DOHH2 (cell line): ENCODE data around the gene TIMP3.

Experiments used
- H3F3A ChIP-seq: fragments of 200-600 bp; sonication (generic), shearing (Covaris generic); 2 replicates; pipeline ENCODE4 v1.6.0; 2016; ENCODE audit warnings: antibody characterized with exemption, mild to moderate bottlenecking; ENCODE audit not compliant: control insufficient read depth, insufficient read depth
- H3K27ac ChIP-seq: fragments of 200-600 bp; sonication (generic); 2 replicates; pipeline ENCODE4 v1.5.1; 2014; ENCODE audit warnings: low read depth, mild to moderate bottlenecking, low read length, moderate library complexity
- H3K27me3 ChIP-seq: fragments of 200-600 bp; sonication (generic); 2 replicates; pipeline ENCODE4 v1.6.1; 2014; ENCODE audit warnings: mild to moderate bottlenecking, low read length, mixed read lengths; ENCODE audit not compliant: control insufficient read depth
- H3K36me3 ChIP-seq: fragments of 200-600 bp; sonication (generic); 2 replicates; pipeline ENCODE4 v1.6.1; 2014; ENCODE audit warnings: mild to moderate bottlenecking, low read length, moderate library complexity, mixed read lengths; ENCODE audit not compliant: control insufficient read depth
- H3K4me1 ChIP-seq: fragments of 200-600 bp; sonication (generic); 2 replicates; pipeline ENCODE4 v1.6.1; 2014; ENCODE audit warnings: mild to moderate bottlenecking, low read length, mixed read lengths; ENCODE audit not compliant: control insufficient read depth
- H3K4me2 ChIP-seq: fragments of 200-600 bp; sonication (generic); 2 replicates; pipeline ENCODE4 v1.6.0; 2014; ENCODE audit warnings: mild to moderate bottlenecking, low read length, moderate library complexity
- H3K4me3 ChIP-seq: fragments of 200-600 bp; sonication (generic); 2 replicates; pipeline ENCODE4 v1.5.1; 2014; ENCODE audit warnings: mild to moderate bottlenecking, low read length, mixed read lengths
- H3K79me2 ChIP-seq: fragments of 200-600 bp; sonication (generic); 2 replicates; pipeline ENCODE4 v1.6.1; 2014; ENCODE audit warnings: mild to moderate bottlenecking, low read length, mixed read lengths; ENCODE audit not compliant: control insufficient read depth
- H3K9me2 ChIP-seq: fragments of 200-600 bp; sonication (generic); replicated peaks from 2 replicates; pipeline ENCODE4 v1.6.1; 2014; ENCODE audit warnings: mild to moderate bottlenecking, low read length, mixed read lengths; ENCODE audit not compliant: control insufficient read depth
- H3K9me3 ChIP-seq: fragments of 200-600 bp; sonication (generic); 2 replicates; pipeline ENCODE4 v1.6.1; 2014; ENCODE audit warnings: antibody characterized with exemption, low read length, mixed read lengths; ENCODE audit not compliant: control insufficient read depth, insufficient read depth
- H4K20me1 ChIP-seq: fragments of 200-600 bp; sonication (generic); 2 replicates; pipeline ENCODE4 v1.6.0; 2014; ENCODE audit warnings: low read depth, mild to moderate bottlenecking, antibody characterized with exemption, low read length, moderate library complexity; ENCODE audit not compliant: control insufficient read depth, insufficient read depth
- EZH2phosphoT487 ChIP-seq: fragments of 200-600 bp; sonication (generic); IDR thresholded peaks from 2 replicates; pipeline ENCODE4 v1.6.1; 2017; ENCODE audit warnings: borderline replicate concordance, mild to moderate bottlenecking, antibody characterized with exemption, low read length, moderate library complexity, mixed read lengths
- TF ChIP-seq, protein P1 (sequence below): fragments of 200-600 bp; sonication (generic); IDR thresholded peaks from one replicate; pipeline ENCODE4 v1.5.1; 2014; ENCODE audit warnings: antibody characterized with exemption, mild to moderate bottlenecking, low read depth, low read length; ENCODE audit not compliant: poor library complexity, severe bottlenecking

TIMP3 gene

DNA sequence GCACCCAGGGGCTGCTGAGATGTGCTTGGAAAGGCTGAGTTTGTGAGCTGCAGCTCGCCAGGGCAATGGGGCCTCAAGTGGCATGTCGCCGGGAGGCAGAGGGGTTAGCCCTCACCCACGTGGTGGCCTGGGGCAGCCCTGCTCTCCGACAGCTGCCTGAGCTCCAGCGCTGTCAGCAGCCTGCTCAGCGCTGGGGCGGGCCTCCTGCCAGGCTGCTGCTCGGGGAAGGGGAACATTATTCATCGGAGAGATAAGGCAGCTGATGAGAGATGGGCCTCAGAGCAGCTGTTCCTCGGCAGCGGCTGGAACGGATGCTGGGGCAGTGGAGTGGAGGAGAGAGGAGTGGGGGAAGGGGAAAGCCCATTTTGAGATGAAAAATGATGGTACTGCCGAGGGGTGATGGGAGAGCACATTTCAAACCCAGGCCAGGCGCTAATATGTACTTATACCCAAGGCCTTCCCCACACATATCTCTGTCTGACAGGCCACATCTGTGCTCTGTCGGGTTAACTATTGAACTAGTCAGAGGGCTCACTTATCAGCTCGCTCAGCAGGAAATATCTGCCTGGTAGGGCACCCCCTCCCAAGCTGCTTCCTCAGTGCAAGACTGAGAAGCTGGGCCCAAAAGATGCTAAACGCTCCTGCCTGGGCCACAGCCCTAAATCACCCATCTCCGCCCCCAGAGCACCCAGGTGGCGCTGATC is 79.5 kb downstream of the TIMP3 start:
- Histone ChIP-seq H3K27ac (peak overlapping the region; percentile 78), H3K36me3 (no peaks in the 10 kb centered on the region), H3K4me1 (peaks cover 29% of the 10 kb centered on the region), H3F3A (peaks cover 6% of the 10 kb centered on the region; the same call in 1 of the 2 replicates), H3K4me3 (peak overlapping the region; percentile 64), H3K9me3 (no peaks in the 10 kb centered on the region), H3K4me2 (peak overlapping the region; percentile 69), H3K27me3 (peaks cover 5% of the 10 kb centered on the region), H4K20me1 (no peaks in the 10 kb centered on the region), H3K9me2 (no peaks in the 10 kb centered on the region), H3K79me2 (no peaks in the 10 kb centered on the region)
- TF ChIP-seq, protein P1, sequence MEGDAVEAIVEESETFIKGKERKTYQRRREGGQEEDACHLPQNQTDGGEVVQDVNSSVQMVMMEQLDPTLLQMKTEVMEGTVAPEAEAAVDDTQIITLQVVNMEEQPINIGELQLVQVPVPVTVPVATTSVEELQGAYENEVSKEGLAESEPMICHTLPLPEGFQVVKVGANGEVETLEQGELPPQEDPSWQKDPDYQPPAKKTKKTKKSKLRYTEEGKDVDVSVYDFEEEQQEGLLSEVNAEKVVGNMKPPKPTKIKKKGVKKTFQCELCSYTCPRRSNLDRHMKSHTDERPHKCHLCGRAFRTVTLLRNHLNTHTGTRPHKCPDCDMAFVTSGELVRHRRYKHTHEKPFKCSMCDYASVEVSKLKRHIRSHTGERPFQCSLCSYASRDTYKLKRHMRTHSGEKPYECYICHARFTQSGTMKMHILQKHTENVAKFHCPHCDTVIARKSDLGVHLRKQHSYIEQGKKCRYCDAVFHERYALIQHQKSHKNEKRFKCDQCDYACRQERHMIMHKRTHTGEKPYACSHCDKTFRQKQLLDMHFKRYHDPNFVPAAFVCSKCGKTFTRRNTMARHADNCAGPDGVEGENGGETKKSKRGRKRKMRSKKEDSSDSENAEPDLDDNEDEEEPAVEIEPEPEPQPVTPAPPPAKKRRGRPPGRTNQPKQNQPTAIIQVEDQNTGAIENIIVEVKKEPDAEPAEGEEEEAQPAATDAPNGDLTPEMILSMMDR, result no peak
- no peak for TF ChIP-seq EZH2phosphoT487

DNA sequence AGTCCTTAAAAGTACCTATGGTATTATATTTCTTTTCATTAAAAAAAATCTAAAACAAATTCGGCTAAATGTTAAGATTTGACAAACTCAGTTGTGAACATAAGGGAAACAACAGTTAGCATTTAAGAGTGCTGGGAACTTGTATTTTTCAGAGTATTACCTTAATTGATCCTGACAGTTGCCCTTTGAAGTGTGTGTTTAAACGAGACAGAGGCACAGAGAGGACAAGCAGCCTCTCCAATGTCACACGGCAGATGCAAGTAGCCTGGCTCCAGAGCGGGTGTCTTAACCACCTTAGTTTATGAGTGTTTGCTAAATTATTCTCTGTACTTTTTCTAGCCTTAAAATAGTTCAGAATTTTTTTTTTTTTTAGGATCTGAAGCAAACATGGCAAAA is 80.9 kb downstream of the TIMP3 start:
- Histone ChIP-seq H3K4me2 (peak overlapping the region; percentile 69), H3K4me3 (peak overlapping the region; percentile 64), H3K36me3 (no peaks in the 10 kb centered on the region), H3K4me1 (peaks cover 29% of the 10 kb centered on the region), H3K27me3 (peaks cover 5% of the 10 kb centered on the region), H3F3A (peaks cover 6% of the 10 kb centered on the region; the same call in 1 of the 2 replicates), H3K27ac (no peak overlapping the region), H3K9me2 (no peaks in the 10 kb centered on the region), H3K9me3 (no peaks in the 10 kb centered on the region), H3K79me2 (no peaks in the 10 kb centered on the region), H4K20me1 (no peaks in the 10 kb centered on the region)
- TF ChIP-seq, protein P1, result no peak
- no peak for TF ChIP-seq EZH2phosphoT487

DNA sequence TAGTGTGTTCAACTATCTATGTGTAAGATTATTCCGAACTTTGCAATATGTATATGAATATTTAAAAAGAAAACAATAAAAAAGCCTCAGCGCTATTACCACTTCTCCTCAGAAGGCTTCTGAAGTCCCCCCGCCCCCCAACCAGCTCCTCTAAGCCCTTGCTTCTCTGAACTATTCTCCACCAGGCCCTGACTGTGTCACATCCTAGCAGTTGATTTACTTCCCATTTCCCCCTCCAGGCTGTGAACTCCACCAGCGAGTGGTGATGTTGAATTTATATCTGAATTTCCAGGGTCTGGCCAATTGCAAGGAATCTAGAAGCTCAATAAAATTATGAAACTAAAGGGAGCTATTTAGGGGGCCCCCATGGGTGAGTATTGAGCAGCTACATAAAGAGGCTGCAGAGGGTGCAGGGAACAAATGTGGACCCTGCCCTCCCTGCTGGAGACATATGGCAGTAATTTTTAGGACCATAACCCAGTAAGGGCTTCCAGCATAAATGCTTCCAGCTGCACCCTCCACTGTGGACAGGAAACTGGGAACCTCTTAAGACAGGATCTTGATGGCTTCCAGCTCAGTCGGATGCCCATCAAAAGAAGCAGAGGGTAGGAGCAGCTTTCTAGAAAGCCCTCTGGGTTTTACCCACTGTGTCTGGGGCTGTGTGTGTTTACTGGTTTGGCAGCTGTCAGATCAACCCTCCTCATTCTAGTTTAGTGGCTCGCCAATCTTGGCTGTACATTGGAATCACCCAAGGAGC is 81.4 kb downstream of the TIMP3 start:
- H3K27ac ChIP-seq, result no peak overlapping the region
- TF ChIP-seq, protein P1, result no peak
- no peak for TF ChIP-seq EZH2phosphoT487

More for the DNA sequence above, 81.4 kb downstream of the TIMP3 start:
- peaks cover 6% of the 10 kb centered on the region; the same call in 1 of the 2 replicates for H3F3A ChIP-seq
- H3K4me3 ChIP-seq, result no peak overlapping the region
- no peaks in the 10 kb centered on the region for H3K36me3 ChIP-seq
- peaks cover 5% of the 10 kb centered on the region for H3K27me3 ChIP-seq
- no peaks in the 10 kb centered on the region for H3K9me3 ChIP-seq
- no peak overlapping the region for H3K4me2 ChIP-seq
- no peaks in the 10 kb centered on the region for H3K9me2 ChIP-seq
- H3K79me2 ChIP-seq, result no peaks in the 10 kb centered on the region
- peaks cover 29% of the 10 kb centered on the region for H3K4me1 ChIP-seq
- H4K20me1 ChIP-seq, result no peaks in the 10 kb centered on the region
